HL-60 (cell line): ENCODE data around the gene CCDC90B.

ENCODE experiments used
- CTCF ChIP-seq: IDR thresholded peaks from one replicate; pipeline ENCODE4 v1.5.1; 2011; ENCODE audit warnings: low read length, control low read depth, inconsistent platforms; ENCODE audit not compliant: insufficient read depth
- GABPA ChIP-seq: IDR thresholded peaks from 2 replicates; pipeline ENCODE4 v1.6.1; 2012; ENCODE audit warnings: low read depth
- POLR2AphosphoS5 ChIP-seq: IDR thresholded peaks from 2 replicates; pipeline ENCODE4 v1.6.1; 2012; ENCODE audit warnings: low read depth
- SPI1 ChIP-seq: IDR thresholded peaks from 2 replicates; pipeline ENCODE4 v1.6.1; 2012; ENCODE audit warnings: low read depth, mild to moderate bottlenecking, borderline replicate concordance
- TF ChIP-seq, protein P1 (sequence below): IDR thresholded peaks from 2 replicates; pipeline ENCODE4 v1.6.1; 2012; ENCODE audit warnings: low read depth; ENCODE audit not compliant: insufficient replicate concordance

- TF ChIP-seq CTCF (no peak), POLR2AphosphoS5 (no peak), GABPA (no peak), SPI1 (no peak)
- TF ChIP-seq, protein P1, sequence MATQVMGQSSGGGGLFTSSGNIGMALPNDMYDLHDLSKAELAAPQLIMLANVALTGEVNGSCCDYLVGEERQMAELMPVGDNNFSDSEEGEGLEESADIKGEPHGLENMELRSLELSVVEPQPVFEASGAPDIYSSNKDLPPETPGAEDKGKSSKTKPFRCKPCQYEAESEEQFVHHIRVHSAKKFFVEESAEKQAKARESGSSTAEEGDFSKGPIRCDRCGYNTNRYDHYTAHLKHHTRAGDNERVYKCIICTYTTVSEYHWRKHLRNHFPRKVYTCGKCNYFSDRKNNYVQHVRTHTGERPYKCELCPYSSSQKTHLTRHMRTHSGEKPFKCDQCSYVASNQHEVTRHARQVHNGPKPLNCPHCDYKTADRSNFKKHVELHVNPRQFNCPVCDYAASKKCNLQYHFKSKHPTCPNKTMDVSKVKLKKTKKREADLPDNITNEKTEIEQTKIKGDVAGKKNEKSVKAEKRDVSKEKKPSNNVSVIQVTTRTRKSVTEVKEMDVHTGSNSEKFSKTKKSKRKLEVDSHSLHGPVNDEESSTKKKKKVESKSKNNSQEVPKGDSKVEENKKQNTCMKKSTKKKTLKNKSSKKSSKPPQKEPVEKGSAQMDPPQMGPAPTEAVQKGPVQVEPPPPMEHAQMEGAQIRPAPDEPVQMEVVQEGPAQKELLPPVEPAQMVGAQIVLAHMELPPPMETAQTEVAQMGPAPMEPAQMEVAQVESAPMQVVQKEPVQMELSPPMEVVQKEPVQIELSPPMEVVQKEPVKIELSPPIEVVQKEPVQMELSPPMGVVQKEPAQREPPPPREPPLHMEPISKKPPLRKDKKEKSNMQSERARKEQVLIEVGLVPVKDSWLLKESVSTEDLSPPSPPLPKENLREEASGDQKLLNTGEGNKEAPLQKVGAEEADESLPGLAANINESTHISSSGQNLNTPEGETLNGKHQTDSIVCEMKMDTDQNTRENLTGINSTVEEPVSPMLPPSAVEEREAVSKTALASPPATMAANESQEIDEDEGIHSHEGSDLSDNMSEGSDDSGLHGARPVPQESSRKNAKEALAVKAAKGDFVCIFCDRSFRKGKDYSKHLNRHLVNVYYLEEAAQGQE, result no peak
Observed at GRCh38 chr11:83310718-83311117, 24.6 kb upstream of the CCDC90B start.
